Measurements from ENCODE around the gene PCBP3. TPM values are rescaled to one million over a fixed set of nuclear protein-coding genes. Genes with fewer than 3 reads are reported as not detected.

PCBP3 gene
- total and polyA plus RNA-seq, 2 experiments from 2014 or later = 3.4 to 4.3 TPM

DNA sequence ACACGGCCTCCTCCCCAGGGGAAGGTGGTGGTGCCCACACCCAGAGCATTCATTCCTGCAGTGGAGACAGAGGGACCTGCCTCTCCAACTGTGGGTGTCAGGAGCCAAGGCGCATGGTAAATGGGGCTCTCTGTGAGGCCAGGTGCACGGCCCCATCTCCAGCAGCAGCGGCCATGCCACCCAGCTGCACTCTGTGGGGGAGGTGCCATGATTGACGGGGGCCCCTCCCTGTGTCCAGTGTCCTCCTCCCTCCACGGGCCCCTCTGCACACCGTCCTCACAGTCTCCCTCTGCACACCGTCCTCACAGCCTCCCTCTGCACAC, 254.5 kb downstream of the PCBP3 start:
- H3K27me3 ChIP-seq = no peaks in the 10 kb centered on the region
- no peak for DNase-seq (ENCODE audit: low read depth in 1 of 2, low spot score in 1 of 2)
- H3K27ac ChIP-seq = no peak overlapping the region
- TF ChIP-seq, protein P1, sequence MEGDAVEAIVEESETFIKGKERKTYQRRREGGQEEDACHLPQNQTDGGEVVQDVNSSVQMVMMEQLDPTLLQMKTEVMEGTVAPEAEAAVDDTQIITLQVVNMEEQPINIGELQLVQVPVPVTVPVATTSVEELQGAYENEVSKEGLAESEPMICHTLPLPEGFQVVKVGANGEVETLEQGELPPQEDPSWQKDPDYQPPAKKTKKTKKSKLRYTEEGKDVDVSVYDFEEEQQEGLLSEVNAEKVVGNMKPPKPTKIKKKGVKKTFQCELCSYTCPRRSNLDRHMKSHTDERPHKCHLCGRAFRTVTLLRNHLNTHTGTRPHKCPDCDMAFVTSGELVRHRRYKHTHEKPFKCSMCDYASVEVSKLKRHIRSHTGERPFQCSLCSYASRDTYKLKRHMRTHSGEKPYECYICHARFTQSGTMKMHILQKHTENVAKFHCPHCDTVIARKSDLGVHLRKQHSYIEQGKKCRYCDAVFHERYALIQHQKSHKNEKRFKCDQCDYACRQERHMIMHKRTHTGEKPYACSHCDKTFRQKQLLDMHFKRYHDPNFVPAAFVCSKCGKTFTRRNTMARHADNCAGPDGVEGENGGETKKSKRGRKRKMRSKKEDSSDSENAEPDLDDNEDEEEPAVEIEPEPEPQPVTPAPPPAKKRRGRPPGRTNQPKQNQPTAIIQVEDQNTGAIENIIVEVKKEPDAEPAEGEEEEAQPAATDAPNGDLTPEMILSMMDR (IDR thresholded peaks at IDR 0.05; ENCODE audit: low read depth, low read length) = no peak
- H3K4me3 ChIP-seq = no peak overlapping the region
- H3K4me1 ChIP-seq (ENCODE audit: low read depth) = peaks cover 9% of the 10 kb centered on the region
- H3K9me3 ChIP-seq (ENCODE audit: low read depth) = no peaks in the 10 kb centered on the region
- no peaks in the 10 kb centered on the region for H3K36me3 ChIP-seq

DNA sequence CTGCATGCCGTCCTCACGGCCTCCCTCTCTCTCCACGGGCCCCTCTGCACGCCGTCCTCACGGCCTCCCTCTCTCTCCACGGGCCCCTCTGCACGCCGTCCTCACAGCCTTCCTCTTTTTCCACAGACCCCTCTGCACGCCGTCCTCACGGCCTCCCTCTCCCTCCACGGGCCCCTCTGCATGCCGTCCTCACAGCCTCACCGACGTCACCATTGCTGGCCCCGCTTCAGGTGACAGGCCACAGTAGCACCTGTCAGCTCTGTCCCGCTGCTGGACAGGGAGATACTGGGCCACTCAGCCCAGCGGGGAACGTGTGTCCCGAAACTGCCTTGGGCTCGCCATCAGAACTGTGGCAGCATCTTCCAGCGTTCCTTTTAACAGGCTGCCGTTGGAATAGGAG, 255.3 kb downstream of the PCBP3 start:
- Histone ChIP-seq H3K36me3 (no peaks in the 10 kb centered on the region), H3K4me1 (ENCODE audit: low read depth) (peaks cover 7% of the 10 kb centered on the region), H3K27ac (no peak overlapping the region), H3K9me3 (ENCODE audit: low read depth) (no peaks in the 10 kb centered on the region), H3K27me3 (no peaks in the 10 kb centered on the region), H3K4me3 (no peak overlapping the region)
- DNase-seq (ENCODE audit: low read depth in 1 of 2, low spot score in 1 of 2) = no peak
- TF ChIP-seq, protein P1 (IDR thresholded peaks at IDR 0.05; ENCODE audit: low read depth, low read length) = no peak

- no peak for DNase-seq (ENCODE audit: low read depth in 1 of 2, low spot score in 1 of 2)
- Histone ChIP-seq H3K9me3 (ENCODE audit: low read depth) (no peaks in the 10 kb centered on the region), H3K27me3 (no peaks in the 10 kb centered on the region), H3K36me3 (no peaks in the 10 kb centered on the region), H3K4me3 (no peak overlapping the region), H3K27ac (no peak overlapping the region), H3K4me1 (ENCODE audit: low read depth) (peaks cover under 1% of the 10 kb centered on the region)
- TF ChIP-seq, protein P1 (IDR thresholded peaks at IDR 0.05; ENCODE audit: low read depth, low read length) = no peak
Measured at GRCh38 chr21:45899317-45900033, 255.9 kb downstream of the PCBP3 start.

GRCh38 chr21:45900034-45900868, 256.7 kb downstream of the PCBP3 start:
- DNase-seq (ENCODE audit: low read depth in 1 of 2, low spot score in 1 of 2) = no peak

DNA sequence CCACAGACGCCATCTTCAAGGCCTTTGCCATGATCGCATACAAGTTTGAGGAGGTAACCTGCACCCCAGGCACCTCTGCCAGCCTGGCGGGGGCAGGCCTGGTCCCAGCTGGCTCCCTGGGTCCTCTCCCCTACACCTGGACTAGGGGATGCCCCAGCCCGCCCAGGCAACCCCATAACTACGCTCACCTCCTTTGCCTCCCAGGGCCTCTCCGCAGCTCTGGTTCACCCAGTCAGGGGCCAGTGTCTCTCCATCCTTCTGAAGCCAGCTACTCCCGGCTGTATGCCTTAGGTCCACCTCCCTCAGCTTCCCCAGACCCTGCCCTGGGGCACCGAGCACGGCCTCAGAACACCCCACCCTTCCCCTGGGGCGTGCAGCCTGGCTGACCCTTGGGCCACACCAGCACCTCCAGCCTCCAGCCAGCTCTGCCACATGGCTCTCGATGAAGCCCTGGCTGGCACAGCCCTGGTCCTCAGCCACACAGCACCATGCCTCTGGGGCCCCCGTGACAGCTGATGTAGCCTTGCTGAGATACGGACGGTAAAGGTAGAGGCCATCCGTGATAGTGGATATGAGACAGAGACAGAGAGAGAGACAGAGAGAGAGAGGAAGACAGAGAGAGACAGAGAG, 257.7 kb downstream of the PCBP3 start:
- no peak for DNase-seq (ENCODE audit: low read depth in 1 of 2, low spot score in 1 of 2)
- Histone ChIP-seq H3K27me3 (no peaks in the 10 kb centered on the region), H3K9me3 (ENCODE audit: low read depth) (no peaks in the 10 kb centered on the region), H3K36me3 (no peaks in the 10 kb centered on the region), H3K4me3 (no peak overlapping the region), H3K27ac (no peak overlapping the region), H3K4me1 (ENCODE audit: low read depth) (no peaks in the 10 kb centered on the region)
- TF ChIP-seq, protein P1 (IDR thresholded peaks at IDR 0.05; ENCODE audit: low read depth, low read length) = no peak

More at GRCh38 chr21:45900034-45900868, 256.7 kb downstream of the PCBP3 start:
- no peak overlapping the region for H3K27ac ChIP-seq
- H3K4me1 ChIP-seq (ENCODE audit: low read depth) = no peaks in the 10 kb centered on the region
- TF ChIP-seq, protein P1 (IDR thresholded peaks at IDR 0.05; ENCODE audit: low read depth, low read length) = no peak
- no peaks in the 10 kb centered on the region for H3K27me3 ChIP-seq
- no peaks in the 10 kb centered on the region for H3K9me3 ChIP-seq (ENCODE audit: low read depth)
- H3K36me3 ChIP-seq = no peaks in the 10 kb centered on the region
- no peak overlapping the region for H3K4me3 ChIP-seq
